Measurements from ENCODE around the gene ZNF768.

The ZNF768 gene

GRCh38 chr16:30526137-30526822 is at the start of gene ZNF768:
Gene ZNF768, minus strand, starts transcription at chr16:30526566. Its CDS starts 153 bp downstream, at chr16:30526413.
- peak; percentile 56 for DNase-seq

GRCh38 chr16:30574678-30575077 is 48.3 kb upstream of the ZNF768 start:
- no peak for DNase-seq

- peak; percentile 99 for DNase-seq
Observed at GRCh38 chr16:30571445-30572322, 45.3 kb upstream of the ZNF768 start, which contains the start of gene ZNF688. Gene ZNF688, minus strand, starts transcription at chr16:30571714. Its CDS starts 85 bp downstream, at chr16:30571629.

- DNase-seq = peak; percentile 41
Observed at GRCh38 chr16:30570636-30571444, 44.5 kb upstream of the ZNF768 start.

GRCh38 chr16:30569746-30570635 is 43.6 kb upstream of the ZNF768 start:
- DNase-seq = no peak

GRCh38 chr16:30569281-30569680 is 42.9 kb upstream of the ZNF768 start:
- no peak for DNase-seq

- DNase-seq = peak; percentile 67
Observed at GRCh38 chr16:30567991-30568638, 41.7 kb upstream of the ZNF768 start.

GRCh38 chr16:30567160-30567990 is 41.0 kb upstream of the ZNF768 start:
- DNase-seq = no peak

- no peak for DNase-seq
Observed at GRCh38 chr16:30566531-30566930, 40.2 kb upstream of the ZNF768 start.

GRCh38 chr16:30565984-30566383 is 39.6 kb upstream of the ZNF768 start:
- no peak for DNase-seq

- no peak for DNase-seq
Observed at GRCh38 chr16:30565526-30565925, 39.2 kb upstream of the ZNF768 start.

- DNase-seq = peak; percentile 42
Observed at GRCh38 chr16:30562021-30562420, 35.7 kb upstream of the ZNF768 start.

- DNase-seq = peak; percentile 62
Observed at GRCh38 chr16:30561089-30561816, 34.9 kb upstream of the ZNF768 start.

GRCh38 chr16:30559690-30560089 is 33.3 kb upstream of the ZNF768 start:
- peak; percentile 42 for DNase-seq

GRCh38 chr16:30558789-30559377 is 32.5 kb upstream of the ZNF768 start:
- no peak for DNase-seq

GRCh38 chr16:30557957-30558788 is 31.8 kb upstream of the ZNF768 start, which contains the start of gene ZNF764:
Gene ZNF764, minus strand, starts transcription at chr16:30558374. Its CDS starts 192 bp downstream, at chr16:30558182.
- peak; percentile 100 for DNase-seq

- DNase-seq = peak; percentile 39
Observed at GRCh38 chr16:30557707-30557956, 31.3 kb upstream of the ZNF768 start.

GRCh38 chr16:30556125-30556473 is 29.7 kb upstream of the ZNF768 start:
- no peak for DNase-seq

All from hematopoietic multipotent progenitor cell treated with erythropoietin and hydrocortisone succinate and interleukin-3 and kit ligand, for 6 days (in vitro differentiated cells).